Spleen (tissue), 11 donors: Measurements from ENCODE around the gene GMCL1. TPM values are rescaled to one million over a fixed set of nuclear protein-coding genes. Genes with fewer than 3 reads are reported as not detected.

Experiments
- DNase-seq: peaks from one replicate; pipeline ENCODE4 v3.0.0-alpha.2; 2020
- H3K27ac ChIP-seq, 8 donors: fragments of 200-600 bp; sonication (generic) in 7 of 8; 1 replicate in 4 of 8; 2 replicates in 4 of 8; pipeline versions ENCODE4 v1.5.0 to v1.8.0; 2016 to 2021; ENCODE audit warnings: inconsistent platforms in 4 of 8, mild to moderate bottlenecking in 4 of 8, moderate library complexity in 1 of 8
- H3K27me3 ChIP-seq, 7 donors: fragments of 200-600 bp; sonication (generic) in 6 of 7; replicated peaks in 1 of 7; 1 replicate in 4 of 7; 2 replicates in 3 of 7; pipeline versions ENCODE4 v1.5.0 to v1.8.0; 2016 to 2021; ENCODE audit warnings: inconsistent platforms in 3 of 7, mild to moderate bottlenecking in 1 of 7
- H3K36me3 ChIP-seq, 6 donors: fragments of 200-600 bp; sonication (generic) in 5 of 6; 1 replicate in 4 of 6; 2 replicates in 2 of 6; pipeline versions ENCODE4 v1.5.0 to v1.8.0; 2016 to 2021; ENCODE audit warnings: inconsistent platforms in 2 of 6
- H3K4me1 ChIP-seq, 6 donors: fragments of 200-600 bp; sonication (generic) in 5 of 6; 1 replicate in 3 of 6; 2 replicates in 3 of 6; pipeline versions ENCODE4 v1.5.0 to v1.8.0; 2016 to 2021; ENCODE audit warnings: inconsistent platforms in 3 of 6
- H3K4me3 ChIP-seq, 8 donors: fragments of 200-600 bp; sonication (generic) in 7 of 8; 1 replicate in 4 of 8; 2 replicates in 4 of 8; pipeline versions ENCODE4 v1.5.0 to v1.8.0; 2016 to 2021; ENCODE audit warnings: inconsistent platforms in 4 of 8, mild to moderate bottlenecking in 4 of 8, moderate library complexity in 2 of 8
- H3K9me3 ChIP-seq, 8 donors: fragments of 200-600 bp; sonication (generic) in 7 of 8; 1 replicate in 4 of 8; 2 replicates in 4 of 8; pipeline versions ENCODE4 v1.5.0 to v1.8.0; 2016 to 2021; ENCODE audit warnings: inconsistent platforms in 4 of 8
- CTCF ChIP-seq, 11 experiments: fragments of 200-600 bp in 7 of 11; fragments of 450-650 bp in 4 of 11; sonication (generic) in 4 of 11; IDR thresholded peaks in 8 of 11; conservative IDR thresholded peaks in 3 of 11; 1 replicate in 7 of 11; 2 replicates in 4 of 11; pipeline versions ENCODE4 v1.4.0 to v1.8.0; 2016 to 2021; ENCODE audit warnings: antibody characterized with exemption in 11 of 11, inconsistent platforms in 4 of 11, mild to moderate bottlenecking in 1 of 11
- POLR2A ChIP-seq, 3 donors: fragments of 450-650 bp; IDR thresholded peaks; one replicate each; pipeline ENCODE4 v1.5.1; 2017; ENCODE audit warnings: antibody characterized with exemption in 3 of 3, mild to moderate bottlenecking in 1 of 3
- POLR2AphosphoS5 ChIP-seq, 3 donors: sonication (generic); formaldehyde crosslinking; IDR thresholded peaks; one replicate each; pipeline ENCODE4 v1.5.1; 2017; ENCODE audit warnings: antibody characterized with exemption in 3 of 3
- WGBS, 5 donors: extraction: QIAGEN DNeasy Blood & Tissue Kit in 3 of 5; methylation state at CpG; one replicate each; pipeline versions ENCODE4 v1.1.5 to v1.1.7; 2013 to 2018; 5-methylcytosine and 5-hydroxymethylcytosine counted together
- intact Hi-C: fragments of 100-400 bp; cut with DNase I; formaldehyde crosslinking; loops from one replicate; pipeline ENCODE4 v1.15.0; 2023; ENCODE audit warnings: low total_unique reads
- polyA plus RNA-seq, 3 donors: library from polyadenylated mRNA; stranded (reverse); fragments of 200-250 nt; gene quantifications; one replicate each; pipeline ENCODE4 v1.2.1, GENCODE V29; 2013
- total RNA-seq, 7 donors: library from RNA; depleted of rRNA in 3 of 7; stranded (reverse); fragments of >200 nt in 3 of 7; fragmentation: NEBNext Ultra II Directional in 4 of 7; extraction: Animal tissue kit (Norgen Biotek cat#: 25700) in 4 of 7; gene quantifications; one replicate each; pipeline versions ENCODE4 v1.1.0 to v1.2.1, GENCODE V29; 2016 to 2021
- donor health status: healthy with polysubstance abuse.
- donor health status: DM: no; HTN: no; CAD: no; lungs with moderate emphysema.
- donor health status: DM: no; HTN: no; CAD: no.
- donor health status: Bipolar disorder and iron deficiency.
- donor health status: healthy.
- donor health status: DM: no; HTN: no; CAD: no.
- donor health status: DM: yes; HTN: yes; CAD: no.

GMCL1 gene
- total and polyA plus RNA-seq, 10 donors, result 5.3 to 24.1 (median 15.9) TPM

- intact Hi-C loops, result no loop called here
- no peaks in the 10 kb centered on the region for H3K9me3 ChIP-seq
- 93 to 99% (median 98%) methylated on average over 2 of the region's 2 CpGs for WGBS, 5 donors
- no peak overlapping the region for H3K4me3 ChIP-seq
- peaks cover 0 to 50% (median 0%) of the 10 kb centered on the region in 6 donors for H3K36me3 ChIP-seq
- H3K4me1 ChIP-seq, result peaks cover 0 to 29% (median 24%) of the 10 kb centered on the region in 6 donors
- TF ChIP-seq POLR2A (IDR thresholded peaks at IDR 0.05) (no peak), POLR2AphosphoS5 (IDR thresholded peaks at IDR 0.05) (no peak), CTCF (IDR thresholded peaks at IDR 0.05 in 8 of 11, conservative IDR thresholded peaks at IDR 0.05 in 3 of 11) (no peak)
- no peaks in the 10 kb centered on the region for H3K27me3 ChIP-seq
- no peak overlapping the region for H3K27ac ChIP-seq
- no peak for DNase-seq
These were observed 44.1 kb upstream of the GMCL1 start for GRCh38 chr2:69785358-69785757.

- 84 to 94% (median 90%) methylated on average over 4 of the region's 4 CpGs for WGBS, 5 donors
- Histone ChIP-seq H3K36me3 (peaks cover 0 to 50% (median 0%) of the 10 kb centered on the region in 6 donors), H3K4me1 (peaks cover 0 to 29% (median 21%) of the 10 kb centered on the region in 6 donors), H3K4me3 (no peak overlapping the region), H3K27ac (no peak overlapping the region), H3K9me3 (no peaks in the 10 kb centered on the region), H3K27me3 (no peaks in the 10 kb centered on the region)
- intact Hi-C loops, result no loop called here
- no peak for TF ChIP-seq POLR2AphosphoS5 (IDR thresholded peaks at IDR 0.05)
- no peak for TF ChIP-seq CTCF (IDR thresholded peaks at IDR 0.05 in 8 of 11, conservative IDR thresholded peaks at IDR 0.05 in 3 of 11)
- TF ChIP-seq POLR2A (IDR thresholded peaks at IDR 0.05), result no peak
- DNase-seq, result no peak
These were observed 43.4 kb upstream of the GMCL1 start for GRCh38 chr2:69786052-69786560.

GRCh38 chr2:69789175-69789721 lies 40.2 kb upstream of the GMCL1 start:
- DNase-seq, result no peak
- no peaks in the 10 kb centered on the region for H3K9me3 ChIP-seq
- H3K4me1 ChIP-seq, result peaks cover 0 to 28% (median 16%) of the 10 kb centered on the region in 6 donors
- peaks cover 0 to 50% (median 0%) of the 10 kb centered on the region in 6 donors for H3K36me3 ChIP-seq
- no peak overlapping the region for H3K4me3 ChIP-seq
- TF ChIP-seq POLR2AphosphoS5 (IDR thresholded peaks at IDR 0.05), result no peak
- no peak for TF ChIP-seq POLR2A (IDR thresholded peaks at IDR 0.05)
- TF ChIP-seq CTCF (IDR thresholded peaks at IDR 0.05 in 8 of 11, conservative IDR thresholded peaks at IDR 0.05 in 3 of 11), result no peak
- 73 to 85% (median 77%) methylated on average over 7 of the region's 7 CpGs for whole genome bisulfite sequencing, 5 donors
- no peaks in the 10 kb centered on the region for H3K27me3 ChIP-seq
- peak overlapping the region in 4 of 8 donors; percentile 12 to 59 (median 18) for H3K27ac ChIP-seq
- intact Hi-C loops, result no loop called here

- Histone ChIP-seq H3K27me3 (no peaks in the 10 kb centered on the region), H3K9me3 (no peaks in the 10 kb centered on the region), H3K36me3 (peaks cover 0 to 44% (median 0%) of the 10 kb centered on the region in 6 donors), H3K4me3 (peak overlapping the region in 3 of 8 donors; percentile 2 to 42 (median 9)), H3K27ac (peak overlapping the region in 4 of 8 donors; percentile 12 to 59 (median 18)), H3K4me1 (peaks cover 0 to 28% (median 16%) of the 10 kb centered on the region in 6 donors)
- WGBS, 5 donors, result 28 to 44% (median 36%) methylated on average over 7 of the region's 7 CpGs
- DNase-seq, result no peak
- intact Hi-C loops, result no loop called here
- TF ChIP-seq CTCF (IDR thresholded peaks at IDR 0.05 in 8 of 11, conservative IDR thresholded peaks at IDR 0.05 in 3 of 11) (peak in 1 of 11 experiments; percentile 9), POLR2AphosphoS5 (IDR thresholded peaks at IDR 0.05) (no peak), POLR2A (IDR thresholded peaks at IDR 0.05) (no peak)
These were observed 39.5 kb upstream of the GMCL1 start for GRCh38 chr2:69789772-69790600.
